ENCODE measurements around the gene KRT31.
"Not testable (repeated sequence)": the region's sequence is repeated elsewhere in the genome, so short reads cannot be mapped to it uniquely, and the experiment has no call there.

DNA sequence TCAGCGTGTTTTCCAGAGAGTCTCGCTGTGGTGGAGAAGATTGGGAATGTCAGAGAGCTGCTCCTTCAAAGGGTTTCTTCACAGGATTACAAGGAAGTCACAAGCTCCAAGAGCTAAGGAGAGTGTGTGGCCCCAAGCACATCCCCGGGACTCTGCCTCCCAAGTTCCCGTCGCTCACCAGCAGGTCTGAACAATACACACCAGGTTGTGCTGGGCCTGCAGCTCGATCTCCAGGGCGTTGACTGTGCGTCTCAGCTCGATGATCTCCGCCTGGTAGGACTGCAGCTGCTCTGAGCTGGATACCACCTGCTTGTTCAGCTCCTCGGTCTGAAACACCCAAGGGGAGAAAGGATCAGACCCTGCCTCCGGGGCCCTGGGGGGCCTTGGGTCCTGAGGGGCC, 2.4 kb downstream of the KRT31 start:
- TF ChIP-seq, protein P1, sequence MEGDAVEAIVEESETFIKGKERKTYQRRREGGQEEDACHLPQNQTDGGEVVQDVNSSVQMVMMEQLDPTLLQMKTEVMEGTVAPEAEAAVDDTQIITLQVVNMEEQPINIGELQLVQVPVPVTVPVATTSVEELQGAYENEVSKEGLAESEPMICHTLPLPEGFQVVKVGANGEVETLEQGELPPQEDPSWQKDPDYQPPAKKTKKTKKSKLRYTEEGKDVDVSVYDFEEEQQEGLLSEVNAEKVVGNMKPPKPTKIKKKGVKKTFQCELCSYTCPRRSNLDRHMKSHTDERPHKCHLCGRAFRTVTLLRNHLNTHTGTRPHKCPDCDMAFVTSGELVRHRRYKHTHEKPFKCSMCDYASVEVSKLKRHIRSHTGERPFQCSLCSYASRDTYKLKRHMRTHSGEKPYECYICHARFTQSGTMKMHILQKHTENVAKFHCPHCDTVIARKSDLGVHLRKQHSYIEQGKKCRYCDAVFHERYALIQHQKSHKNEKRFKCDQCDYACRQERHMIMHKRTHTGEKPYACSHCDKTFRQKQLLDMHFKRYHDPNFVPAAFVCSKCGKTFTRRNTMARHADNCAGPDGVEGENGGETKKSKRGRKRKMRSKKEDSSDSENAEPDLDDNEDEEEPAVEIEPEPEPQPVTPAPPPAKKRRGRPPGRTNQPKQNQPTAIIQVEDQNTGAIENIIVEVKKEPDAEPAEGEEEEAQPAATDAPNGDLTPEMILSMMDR (CRISPR knock-in tag; IDR thresholded peaks at IDR 0.05), result not testable (repeated sequence)
- TF ChIP-seq RAD21 (CRISPR knock-in tag; IDR thresholded peaks at IDR 0.05); POLR2AphosphoS5 (IDR thresholded peaks at IDR 0.05; ENCODE audit: low read depth, low read length); THAP11 (CRISPR knock-in tag; IDR thresholded peaks at IDR 0.05); KLF6 (CRISPR knock-in tag; IDR thresholded peaks at IDR 0.05); ZBTB43 (CRISPR knock-in tag; conservative IDR thresholded peaks at IDR 0.05); PAWR (CRISPR knock-in tag; IDR thresholded peaks at IDR 0.05; ENCODE audit: borderline replicate concordance); HCFC1 (IDR thresholded peaks at IDR 0.05; ENCODE audit: low read depth, low read length); KLF11 (CRISPR knock-in tag; IDR thresholded peaks at IDR 0.05); ATF3 (CRISPR knock-in tag; IDR thresholded peaks at IDR 0.05); ELF4 (CRISPR knock-in tag; IDR thresholded peaks at IDR 0.05; ENCODE audit: borderline replicate concordance): not testable (repeated sequence)
- TF ChIP-seq, protein P2, sequence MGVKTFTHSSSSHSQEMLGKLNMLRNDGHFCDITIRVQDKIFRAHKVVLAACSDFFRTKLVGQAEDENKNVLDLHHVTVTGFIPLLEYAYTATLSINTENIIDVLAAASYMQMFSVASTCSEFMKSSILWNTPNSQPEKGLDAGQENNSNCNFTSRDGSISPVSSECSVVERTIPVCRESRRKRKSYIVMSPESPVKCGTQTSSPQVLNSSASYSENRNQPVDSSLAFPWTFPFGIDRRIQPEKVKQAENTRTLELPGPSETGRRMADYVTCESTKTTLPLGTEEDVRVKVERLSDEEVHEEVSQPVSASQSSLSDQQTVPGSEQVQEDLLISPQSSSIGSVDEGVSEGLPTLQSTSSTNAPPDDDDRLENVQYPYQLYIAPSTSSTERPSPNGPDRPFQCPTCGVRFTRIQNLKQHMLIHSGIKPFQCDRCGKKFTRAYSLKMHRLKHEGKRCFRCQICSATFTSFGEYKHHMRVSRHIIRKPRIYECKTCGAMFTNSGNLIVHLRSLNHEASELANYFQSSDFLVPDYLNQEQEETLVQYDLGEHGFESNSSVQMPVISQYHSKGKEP (CRISPR knock-in tag; IDR thresholded peaks at IDR 0.05), result not testable (repeated sequence)
